ENCODE data around the gene RAB3B. TPM values are rescaled to one million over a fixed set of nuclear protein-coding genes. Genes with fewer than 3 reads are reported as not detected.

The RAB3B gene
- total RNA-seq, 4 donors from 2014 or later = 1.8 to 4.5 (median 3.4) TPM

- Histone ChIP-seq H3K27ac (no peak overlapping the region), H3K9me3 (no peaks in the 10 kb centered on the region), H3K27me3 (peaks cover 8% of the 10 kb centered on the region), H3K4me3 (no peak overlapping the region), H3K4me1 (peaks cover 0 to 5% (median 0%) of the 10 kb centered on the region in 4 donors), H3K36me3 (no peaks in the 10 kb centered on the region)
- WGBS, 2 donors (ENCODE audit: low coverage in 1 of 2) = 95% methylated on average over 2 of the region's 2 CpGs; no CpG with 5 or more reads in 1 of the 2 donors
- intact Hi-C loops (cut with DNase I; ENCODE audit: low total_unique reads) = no loop called here
- TF ChIP-seq EP300 (IDR thresholded peaks at IDR 0.05; ENCODE audit: low read depth) = no peak
- DNase-seq = no peak
- in situ Hi-C loops (cut with MboI; ENCODE audit: low pct_ligation_motif_present in 1 of 4, low pct_unique_long_range_greater_than_20kb in 1 of 4, low sequenced_read_pairs in 3 of 4) = no loop called here
These were observed 28.5 kb downstream of the RAB3B start for GRCh38 chr1:51961954-51962353.

- Histone ChIP-seq H3K27me3 (peaks cover 8% of the 10 kb centered on the region), H3K9me3 (no peaks in the 10 kb centered on the region), H3K4me1 (peaks cover 0 to 6% (median 2%) of the 10 kb centered on the region in 4 donors), H3K27ac (no peak overlapping the region), H3K4me3 (no peak overlapping the region), H3K36me3 (no peaks in the 10 kb centered on the region)
- in situ Hi-C loops (cut with MboI; ENCODE audit: low pct_ligation_motif_present in 1 of 4, low pct_unique_long_range_greater_than_20kb in 1 of 4, low sequenced_read_pairs in 3 of 4) (no loop called here), intact Hi-C loops (cut with DNase I; ENCODE audit: low total_unique reads) (no loop called here)
- DNase-seq = no peak
- no peak for TF ChIP-seq CTCF (IDR thresholded peaks at IDR 0.05)
- TF ChIP-seq POLR2A (IDR thresholded peaks at IDR 0.05) = no peak
- no peak for TF ChIP-seq POLR2AphosphoS5 (IDR thresholded peaks at IDR 0.05)
- no peak for TF ChIP-seq EP300 (IDR thresholded peaks at IDR 0.05; ENCODE audit: low read depth)
- WGBS, 2 donors (ENCODE audit: low coverage in 1 of 2) = 53 to 75% methylated on average over 2 of the region's 2 CpGs
These were observed 29.3 kb downstream of the RAB3B start for GRCh38 chr1:51961231-51961630.

GRCh38 chr1:51960262-51960661 is 30.2 kb downstream of the RAB3B start:
- intact Hi-C loops (cut with DNase I; ENCODE audit: low total_unique reads) (no loop called here), in situ Hi-C loops (cut with MboI; ENCODE audit: low pct_ligation_motif_present in 1 of 4, low pct_unique_long_range_greater_than_20kb in 1 of 4, low sequenced_read_pairs in 3 of 4) (no loop called here)
- WGBS, 2 donors (ENCODE audit: low coverage in 1 of 2) = 33 to 47% methylated on average over 1 to 3 of the region's 3 CpGs
- Histone ChIP-seq H3K9me3 (no peaks in the 10 kb centered on the region), H3K36me3 (no peaks in the 10 kb centered on the region), H3K4me1 (peaks cover 0 to 7% (median 2%) of the 10 kb centered on the region in 4 donors), H3K27ac (no peak overlapping the region), H3K27me3 (peaks cover 8% of the 10 kb centered on the region), H3K4me3 (no peak overlapping the region)
- TF ChIP-seq POLR2AphosphoS5 (IDR thresholded peaks at IDR 0.05) = no peak
- TF ChIP-seq CTCF (IDR thresholded peaks at IDR 0.05) = no peak
- TF ChIP-seq POLR2A (IDR thresholded peaks at IDR 0.05) = no peak
- no peak for TF ChIP-seq EP300 (IDR thresholded peaks at IDR 0.05; ENCODE audit: low read depth)
- DNase-seq = no peak

- WGBS, 2 donors (ENCODE audit: low coverage in 1 of 2) = 89 to 100% methylated on average over 1 to 3 of the region's 3 CpGs
- in situ Hi-C loops (cut with MboI; ENCODE audit: low pct_ligation_motif_present in 1 of 4, low pct_unique_long_range_greater_than_20kb in 1 of 4, low sequenced_read_pairs in 3 of 4) = no loop called here
These were observed 31.7 kb downstream of the RAB3B start for GRCh38 chr1:51958824-51959223.

More at GRCh38 chr1:51958824-51959223, 31.7 kb downstream of the RAB3B start:
- H3K36me3 ChIP-seq = no peaks in the 10 kb centered on the region
- peaks cover 8% of the 10 kb centered on the region for H3K27me3 ChIP-seq
- H3K27ac ChIP-seq = no peak overlapping the region
- H3K9me3 ChIP-seq = no peaks in the 10 kb centered on the region
- peaks cover 0 to 7% (median 2%) of the 10 kb centered on the region in 4 donors for H3K4me1 ChIP-seq
- intact Hi-C loops (cut with DNase I; ENCODE audit: low total_unique reads) = no loop called here
- no peak overlapping the region for H3K4me3 ChIP-seq
- TF ChIP-seq CTCF (IDR thresholded peaks at IDR 0.05) (no peak), EP300 (IDR thresholded peaks at IDR 0.05; ENCODE audit: low read depth) (no peak), POLR2AphosphoS5 (IDR thresholded peaks at IDR 0.05) (no peak), POLR2A (IDR thresholded peaks at IDR 0.05) (no peak)
- DNase-seq = no peak

Measured in transverse colon (tissue), 4 donors.